Kidney (tissue), 14 donors: ENCODE data around the gene SKOR1. TPM values are rescaled to one million over a fixed set of nuclear protein-coding genes. Genes with fewer than 3 reads are reported as not detected.

Source experiments
- DNase-seq, 5 donors: peaks; one replicate each; pipeline ENCODE4 v3.0.0-alpha.2; 2013 to 2020
- FAIRE-seq: peaks from 2 replicates; lab custom pipeline; 2012; peaks lifted over from hg19 to GRCh38; lab: Jason Lieb, UNC
- H3K27ac ChIP-seq, 2 donors: one replicate each; pipeline ENCODE4 v1.7.0; 2013; ENCODE audit warnings: low read depth in 2 of 2, low read length in 2 of 2, inconsistent platforms in 1 of 2
- H3K27me3 ChIP-seq: one replicate; pipeline ENCODE4 v1.7.1; 2013; ENCODE audit warnings: low read length, inconsistent platforms; ENCODE audit not compliant: control insufficient read depth, insufficient read depth
- H3K36me3 ChIP-seq, 3 donors: one replicate each; pipeline versions ENCODE4 v1.7.0 to v1.7.1; 2013; ENCODE audit warnings: low read length in 3 of 3, control low read depth in 1 of 3, inconsistent platforms in 1 of 3; ENCODE audit not compliant: insufficient read depth in 3 of 3, control insufficient read depth in 2 of 3
- H3K4me1 ChIP-seq, 3 donors: one replicate each; pipeline versions ENCODE4 v1.7.0 to v1.7.1; 2013; ENCODE audit warnings: low read length in 3 of 3, inconsistent platforms in 1 of 3, low read depth in 1 of 3; ENCODE audit not compliant: control insufficient read depth in 2 of 3, insufficient read depth in 2 of 3
- H3K4me3 ChIP-seq, 3 donors: one replicate each; pipeline versions ENCODE4 v1.7.0 to v1.8.1; 2013; ENCODE audit warnings: low read length in 3 of 3, control low read depth in 1 of 3, inconsistent platforms in 1 of 3
- H3K9ac ChIP-seq, 3 donors: one replicate each; pipeline versions ENCODE4 v1.7.0 to v1.7.1; 2013; ENCODE audit warnings: low read length in 3 of 3, control low read depth in 1 of 3, inconsistent platforms in 1 of 3
- H3K9me3 ChIP-seq, 3 donors: one replicate each; pipeline versions ENCODE4 v1.7.0 to v1.7.1; 2013; ENCODE audit warnings: low read length in 3 of 3, control low read depth in 1 of 3, inconsistent platforms in 1 of 3; ENCODE audit not compliant: control insufficient read depth in 2 of 3, insufficient read depth in 1 of 3
- intact Hi-C: fragments of 100-400 bp; cut with DNase I; formaldehyde crosslinking; loops from one replicate; pipeline ENCODE4 v1.11.1; 2022
- polyA plus RNA-seq: library from polyadenylated mRNA; stranded (reverse); fragments of 350-450 nt; fragmentation: Illumina TruSeq; extraction: RNeasy Lipid Tissue Mini Kit (QIAGEN cat#74804); gene quantifications from one replicate; pipeline ENCODE4 v1.2.3, GENCODE V29; 2014; ENCODE audit warnings: low read depth, low replicate concordance; ENCODE audit not compliant: insufficient read depth
- total RNA-seq: library from RNA; stranded (reverse); fragmentation: NEBNext Ultra II Directional; extraction: Animal tissue kit (Norgen Biotek cat#: 25700); gene quantifications from one replicate; pipeline ENCODE4 v1.2.1, GENCODE V29; 2021
- TF ChIP-seq, protein P1 (sequence below): IDR thresholded peaks from 3 replicates; pipeline ENCODE4 v1.5.1; 2012; ENCODE audit warnings: mild to moderate bottlenecking, moderate library complexity, borderline replicate concordance; ENCODE audit not compliant: insufficient read depth; ENCODE audit errors: extremely low read depth
- donor health status: control.
- donor health status: control.
- donor health status: control.
- donor health status: control.
- donor health status: control.
- donor health status: DM: yes; HTN: yes; CAD: no.
- donor health status: Normal renal cell carcinoma (clear cell type).

Gene SKOR1
- total and polyA plus RNA-seq, 2 donors from 2014 or later, result 0.22 to 0.57 TPM

GRCh38 chr15:67824197-67824968 is 926 bp upstream of the SKOR1 start:
- no peak overlapping the region for H3K27ac ChIP-seq
- FAIRE-seq (no peak), DNase-seq (peak in 2 of 5 donors; percentile 31 to 34)
- H3K9ac ChIP-seq, result no peak overlapping the region
- peaks cover 56% of the 10 kb centered on the region for H3K27me3 ChIP-seq
- intact Hi-C loops, result no loop called here
- H3K9me3 ChIP-seq, result no peaks in the 10 kb centered on the region
- TF ChIP-seq, protein P1, sequence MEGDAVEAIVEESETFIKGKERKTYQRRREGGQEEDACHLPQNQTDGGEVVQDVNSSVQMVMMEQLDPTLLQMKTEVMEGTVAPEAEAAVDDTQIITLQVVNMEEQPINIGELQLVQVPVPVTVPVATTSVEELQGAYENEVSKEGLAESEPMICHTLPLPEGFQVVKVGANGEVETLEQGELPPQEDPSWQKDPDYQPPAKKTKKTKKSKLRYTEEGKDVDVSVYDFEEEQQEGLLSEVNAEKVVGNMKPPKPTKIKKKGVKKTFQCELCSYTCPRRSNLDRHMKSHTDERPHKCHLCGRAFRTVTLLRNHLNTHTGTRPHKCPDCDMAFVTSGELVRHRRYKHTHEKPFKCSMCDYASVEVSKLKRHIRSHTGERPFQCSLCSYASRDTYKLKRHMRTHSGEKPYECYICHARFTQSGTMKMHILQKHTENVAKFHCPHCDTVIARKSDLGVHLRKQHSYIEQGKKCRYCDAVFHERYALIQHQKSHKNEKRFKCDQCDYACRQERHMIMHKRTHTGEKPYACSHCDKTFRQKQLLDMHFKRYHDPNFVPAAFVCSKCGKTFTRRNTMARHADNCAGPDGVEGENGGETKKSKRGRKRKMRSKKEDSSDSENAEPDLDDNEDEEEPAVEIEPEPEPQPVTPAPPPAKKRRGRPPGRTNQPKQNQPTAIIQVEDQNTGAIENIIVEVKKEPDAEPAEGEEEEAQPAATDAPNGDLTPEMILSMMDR, result no peak
- H3K4me1 ChIP-seq, result peaks cover 0 to 10% (median 0%) of the 10 kb centered on the region in 3 donors
- no peaks in the 10 kb centered on the region for H3K36me3 ChIP-seq
- H3K4me3 ChIP-seq, result no peak overlapping the region

DNA sequence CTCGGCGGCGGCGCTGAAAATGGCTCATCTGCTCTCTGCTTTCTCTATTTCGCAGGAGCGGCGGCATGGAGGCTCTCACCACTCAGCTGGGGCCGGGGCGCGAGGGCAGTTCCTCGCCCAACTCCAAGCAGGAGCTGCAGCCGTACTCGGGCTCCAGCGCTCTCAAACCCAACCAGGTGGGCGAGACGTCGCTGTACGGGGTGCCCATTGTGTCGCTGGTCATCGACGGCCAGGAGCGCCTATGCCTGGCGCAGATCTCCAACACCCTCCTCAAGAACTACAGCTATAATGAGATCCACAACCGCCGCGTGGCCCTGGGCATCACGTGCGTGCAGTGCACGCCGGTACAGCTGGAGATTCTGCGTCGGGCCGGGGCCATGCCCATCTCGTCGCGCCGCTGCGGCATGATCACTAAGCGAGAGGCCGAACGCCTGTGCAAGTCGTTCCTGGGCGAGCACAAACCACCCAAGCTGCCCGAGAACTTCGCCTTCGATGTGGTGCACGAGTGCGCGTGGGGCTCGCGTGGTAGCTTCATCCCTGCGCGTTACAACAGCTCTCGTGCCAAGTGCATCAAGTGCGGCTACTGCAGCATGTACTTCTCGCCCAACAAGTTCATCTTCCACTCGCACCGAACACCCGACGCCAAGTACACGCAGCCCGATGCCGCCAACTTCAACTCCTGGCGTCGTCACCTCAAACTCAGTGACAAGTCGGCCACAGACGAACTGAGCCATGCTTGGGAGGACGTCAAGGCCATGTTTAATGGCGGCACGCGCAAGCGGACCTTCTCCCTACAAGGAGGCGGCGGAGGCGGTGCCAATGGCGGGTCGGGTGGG is 790 bp downstream of the SKOR1 start:
- no peak for FAIRE-seq
- Histone ChIP-seq H3K27me3 (peaks cover 54% of the 10 kb centered on the region), H3K9ac (no peak overlapping the region), H3K4me3 (peak overlapping the region in 1 of 3 donors; percentile 25), H3K27ac (no peak overlapping the region), H3K4me1 (peaks cover 0 to 9% (median 0%) of the 10 kb centered on the region in 3 donors), H3K36me3 (no peaks in the 10 kb centered on the region), H3K9me3 (no peaks in the 10 kb centered on the region)
- DNase-seq, result peak in 2 of 5 donors; percentile 47 to 71
- intact Hi-C loops, result no loop called here
- TF ChIP-seq, protein P1, result no peak

- DNase-seq, result peak in 2 of 5 donors; percentile 33 to 61
- Histone ChIP-seq H3K4me1 (peaks cover 0 to 9% (median 0%) of the 10 kb centered on the region in 3 donors), H3K9me3 (no peaks in the 10 kb centered on the region), H3K27ac (no peak overlapping the region), H3K4me3 (no peak overlapping the region), H3K27me3 (peaks cover 53% of the 10 kb centered on the region), H3K9ac (no peak overlapping the region), H3K36me3 (no peaks in the 10 kb centered on the region)
- TF ChIP-seq, protein P1, result no peak
- intact Hi-C loops, result no loop called here
- no peak for FAIRE-seq
Measured at GRCh38 chr15:67826717-67827561, 1.6 kb downstream of the SKOR1 start.
